ENCODE measurements around the gene PXK.

- TF ChIP-seq CTCF (IDR thresholded peaks at IDR 0.05) = no peak
- TF ChIP-seq POLR2A (IDR thresholded peaks at IDR 0.05) = no peak
- no peak for TF ChIP-seq EP300 (IDR thresholded peaks at IDR 0.05)
These were observed 14.9 kb upstream of the PXK start for GRCh38 chr3:58317811-58318210.

Data from tibial nerve (tissue), 4 donors.